Measurements from ENCODE around the gene FBXO47.
"Not testable (repeated sequence)": the region's sequence is repeated elsewhere in the genome, so short reads cannot be mapped to it uniquely, and the experiment has no call there.

The FBXO47 gene

GRCh38 chr17:38921756-38922411 is 45.3 kb downstream of the FBXO47 start:
- no peak for DNase-seq

- DNase-seq, result no peak
These were observed 46.6 kb downstream of the FBXO47 start for GRCh38 chr17:38920374-38921291.

- DNase-seq, result no peak
These were observed 47.7 kb downstream of the FBXO47 start for GRCh38 chr17:38919316-38920078.

DNA sequence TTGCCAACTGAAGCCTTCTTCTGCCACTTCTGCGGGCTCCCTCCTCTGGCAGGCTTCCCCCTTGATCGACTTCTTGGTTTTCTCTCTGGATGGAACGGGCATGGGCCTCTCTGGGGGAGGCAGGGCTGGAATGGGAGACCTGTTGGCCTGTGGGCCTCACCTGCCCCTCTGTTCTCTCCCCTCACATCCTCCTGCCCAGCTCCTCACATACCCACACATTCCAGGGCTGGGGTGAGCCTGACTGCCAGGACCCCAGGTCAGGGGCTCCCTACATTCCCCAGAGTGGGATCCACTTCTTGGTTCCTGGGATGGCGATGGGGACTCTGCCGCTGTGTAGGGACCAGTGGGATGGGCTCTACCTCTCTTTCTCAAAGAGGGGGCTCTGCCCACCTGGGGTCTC is 48.3 kb downstream of the FBXO47 start:
- DNase-seq, result no peak

DNA sequence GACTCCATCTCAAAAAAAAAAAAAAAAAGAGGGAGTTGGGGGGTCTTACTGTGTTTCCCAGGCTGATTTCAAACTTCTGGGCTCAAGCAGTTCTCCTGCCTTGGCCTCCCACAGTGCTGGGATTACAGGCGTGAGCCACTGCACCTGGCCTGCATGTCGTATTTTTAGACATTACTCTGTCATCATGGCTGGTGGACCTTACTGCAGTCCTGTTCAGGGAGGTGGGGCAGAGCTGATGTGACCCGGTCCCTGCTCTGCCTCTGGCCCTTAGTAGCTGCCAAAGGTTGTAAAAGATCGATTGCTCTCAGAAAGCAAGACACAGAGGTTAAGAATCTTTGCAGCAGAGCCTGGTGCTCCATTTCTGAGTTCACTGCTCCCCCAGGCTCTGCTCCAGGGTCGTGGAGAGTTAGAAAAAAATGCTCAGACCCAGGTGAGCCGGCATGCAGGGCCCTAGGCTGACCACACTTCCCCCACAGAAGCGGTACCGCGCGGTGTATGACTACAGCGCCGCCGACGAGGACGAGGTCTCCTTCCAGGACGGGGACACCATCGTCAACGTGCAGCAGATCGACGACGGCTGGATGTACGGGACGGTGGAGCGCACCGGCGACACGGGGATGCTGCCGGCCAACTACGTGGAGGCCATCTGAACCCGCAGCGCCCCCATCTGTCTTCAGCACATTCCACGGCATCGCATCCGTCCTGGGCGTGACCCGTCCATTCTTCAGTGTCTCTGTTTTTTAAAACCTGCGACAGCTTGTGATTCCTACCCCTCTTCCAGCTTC is 48.9 kb downstream of the FBXO47 start:
- no peak for DNase-seq

DNA sequence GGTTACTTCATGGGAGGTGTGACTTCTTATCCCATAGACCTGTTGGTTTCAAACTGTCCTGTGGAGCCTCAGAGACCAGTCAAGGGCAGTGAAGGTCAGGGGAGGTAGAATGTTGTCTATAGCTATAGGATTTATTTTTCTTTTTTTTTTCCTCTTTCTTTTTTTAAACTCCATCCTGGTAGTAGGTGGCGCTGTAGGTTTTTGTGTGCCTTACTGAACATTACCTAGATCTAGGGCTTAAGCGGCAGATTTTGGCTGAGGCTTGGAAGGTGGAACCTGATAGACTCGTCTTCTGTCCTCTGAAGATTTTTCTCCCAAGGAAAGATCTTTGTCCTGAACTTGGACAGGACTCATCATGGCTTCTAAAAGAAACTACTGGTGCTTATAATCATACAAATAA is 49.9 kb downstream of the FBXO47 start:
- DNase-seq, result no peak

DNA sequence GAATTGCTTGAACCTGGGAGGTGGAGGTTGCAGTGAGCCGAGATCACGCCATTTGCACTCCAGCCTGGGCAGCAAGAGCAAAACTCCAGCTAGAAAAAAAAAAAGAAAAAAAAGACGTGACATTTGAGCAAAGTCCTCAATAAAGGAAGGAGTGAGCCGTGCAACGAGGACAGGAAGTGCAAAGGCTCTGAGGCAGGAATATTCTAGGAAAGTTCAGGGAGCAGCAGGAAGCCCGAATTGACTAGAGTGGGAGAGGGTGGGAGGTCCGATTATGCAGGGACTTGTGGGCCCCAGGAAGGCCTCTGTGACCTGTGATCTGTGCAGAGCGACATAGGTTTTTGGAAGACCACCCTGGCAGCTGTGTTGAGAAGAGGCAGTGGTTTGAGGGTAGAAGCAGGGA is 50.4 kb downstream of the FBXO47 start:
- no peak for DNase-seq

- DNase-seq, result no peak
These were observed 51.6 kb downstream of the FBXO47 start for GRCh38 chr17:38915639-38915995.

DNA sequence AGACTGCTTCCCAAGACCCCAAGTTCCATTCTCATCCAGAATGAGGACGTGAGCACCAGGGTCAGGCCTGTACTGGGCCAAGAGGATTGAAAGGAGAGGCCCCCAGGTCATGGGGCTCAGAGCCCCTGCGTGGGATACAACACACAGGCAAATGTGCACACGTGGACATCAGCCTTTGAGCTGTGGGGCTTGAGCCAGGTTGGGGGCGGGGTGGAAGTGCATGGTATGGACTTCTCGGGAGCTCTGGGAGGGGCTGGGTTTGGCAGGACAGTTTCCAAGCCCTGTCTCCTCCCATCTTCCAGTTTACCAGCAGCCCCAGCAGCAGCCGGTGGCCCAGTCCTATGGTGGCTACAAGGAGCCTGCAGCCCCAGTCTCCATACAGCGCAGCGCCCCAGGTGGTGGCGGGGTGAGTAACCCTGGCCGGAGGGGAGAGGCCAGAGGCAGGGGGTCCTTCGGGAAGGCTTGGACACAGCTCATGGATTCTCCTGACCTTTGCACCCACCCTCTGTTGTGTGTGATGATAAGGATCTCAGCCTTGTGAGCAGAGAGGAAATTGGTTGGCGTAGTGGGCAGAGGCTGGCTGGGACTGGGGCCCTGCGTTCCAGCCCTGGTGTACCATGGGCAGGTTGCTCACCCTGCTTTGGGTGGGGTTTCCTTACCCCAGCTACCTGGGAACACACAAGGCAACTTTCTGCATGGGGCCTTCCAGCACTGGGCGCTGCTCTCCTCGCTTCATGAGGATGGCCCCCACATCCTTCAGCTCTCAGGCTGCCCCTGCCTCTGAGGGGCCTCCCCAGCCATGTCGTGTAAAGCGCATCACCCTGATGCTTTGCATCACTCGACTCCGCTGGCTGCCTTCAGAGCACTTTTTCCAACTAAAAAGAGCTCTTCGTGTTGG is 52.2 kb downstream of the FBXO47 start:
- DNase-seq, result no peak

DNA sequence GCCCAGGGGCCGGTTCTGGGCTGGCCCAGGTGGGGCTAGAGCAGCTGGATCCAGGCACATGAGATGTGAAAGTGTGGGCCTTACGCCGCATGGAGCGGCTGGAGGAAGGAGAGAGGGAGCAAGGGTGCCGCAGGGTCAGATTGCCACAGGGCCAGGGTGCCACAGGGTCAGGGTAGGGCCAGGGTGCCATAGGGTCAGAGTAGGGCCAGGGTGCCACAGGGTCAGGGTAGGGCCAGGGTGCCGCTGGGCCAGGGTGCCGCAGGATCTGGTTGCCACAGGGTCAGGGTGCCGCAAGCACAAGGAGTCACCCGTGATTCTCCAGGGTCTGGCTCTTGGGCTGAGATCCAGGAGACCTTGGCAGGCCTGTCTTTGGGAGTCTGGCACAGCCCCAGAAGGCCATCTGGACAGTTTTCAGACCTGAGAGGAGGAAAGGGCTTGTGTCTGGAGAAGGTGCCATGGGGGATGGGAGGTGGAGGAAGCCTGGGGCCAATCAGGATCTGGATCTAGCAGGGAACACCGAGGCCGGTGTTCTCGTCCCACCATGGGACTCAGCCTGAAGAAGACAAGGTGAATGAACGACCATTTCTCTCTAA is 54.9 kb downstream of the FBXO47 start:
- DNase-seq, result no peak

GRCh38 chr17:38911731-38912081 is 55.5 kb downstream of the FBXO47 start:
- DNase-seq, result not testable (repeated sequence)

DNA sequence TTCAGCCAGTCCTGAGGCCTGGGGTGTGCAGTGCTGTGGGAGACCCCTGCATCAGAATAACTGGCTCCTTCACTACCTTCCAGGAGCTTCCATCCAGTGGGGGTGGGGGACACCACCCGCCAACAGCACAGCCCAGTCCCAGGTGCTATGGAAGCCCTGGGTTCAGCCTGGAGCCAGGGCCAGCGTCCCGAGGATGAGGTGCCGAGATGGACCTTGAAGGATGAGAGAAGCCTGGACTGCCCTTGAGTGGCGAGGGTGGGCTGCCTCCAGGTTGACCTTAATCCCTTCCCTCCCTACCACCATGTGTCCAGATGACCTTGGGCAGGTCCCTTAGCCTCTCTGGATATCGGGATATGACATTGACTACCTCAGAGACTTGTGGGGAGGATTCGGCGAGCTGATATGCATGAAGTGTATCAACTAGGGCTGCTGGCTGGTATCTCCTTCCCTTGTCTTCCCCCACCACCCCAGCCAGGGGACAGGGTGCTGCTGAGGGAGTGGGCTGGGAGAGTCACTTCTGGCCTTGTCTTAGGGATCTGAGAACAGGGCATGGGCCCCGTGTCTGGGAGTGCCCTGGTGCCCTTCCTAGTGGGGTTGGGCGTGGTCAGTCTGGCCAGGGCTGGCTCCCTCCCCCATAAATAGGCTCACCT is 56.0 kb downstream of the FBXO47 start:
- no peak for DNase-seq

DNA sequence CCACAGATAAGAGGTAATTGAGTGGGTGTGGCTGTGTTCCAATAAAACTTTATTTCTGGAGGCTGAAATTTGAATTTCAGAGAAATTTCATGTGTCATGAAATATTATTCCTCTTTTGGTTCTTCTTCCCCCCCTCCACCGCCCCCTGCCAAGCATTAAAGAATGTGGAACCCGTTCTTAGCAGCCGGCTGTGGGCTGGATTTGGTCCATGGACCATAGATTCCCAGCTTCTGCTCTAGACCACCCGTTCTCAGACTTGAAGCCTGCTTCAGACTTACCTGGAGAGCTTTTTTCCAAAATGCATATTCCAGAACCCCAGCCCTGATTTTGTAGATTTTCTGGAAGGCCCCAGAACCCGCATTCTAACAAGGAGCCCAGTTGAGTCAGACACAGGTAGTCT is 56.9 kb downstream of the FBXO47 start:
- DNase-seq, result no peak

GRCh38 chr17:38908676-38909181 is 58.5 kb downstream of the FBXO47 start:
- no peak for DNase-seq

GRCh38 chr17:38907930-38908675 is 59.1 kb downstream of the FBXO47 start:
- DNase-seq, result no peak

DNA sequence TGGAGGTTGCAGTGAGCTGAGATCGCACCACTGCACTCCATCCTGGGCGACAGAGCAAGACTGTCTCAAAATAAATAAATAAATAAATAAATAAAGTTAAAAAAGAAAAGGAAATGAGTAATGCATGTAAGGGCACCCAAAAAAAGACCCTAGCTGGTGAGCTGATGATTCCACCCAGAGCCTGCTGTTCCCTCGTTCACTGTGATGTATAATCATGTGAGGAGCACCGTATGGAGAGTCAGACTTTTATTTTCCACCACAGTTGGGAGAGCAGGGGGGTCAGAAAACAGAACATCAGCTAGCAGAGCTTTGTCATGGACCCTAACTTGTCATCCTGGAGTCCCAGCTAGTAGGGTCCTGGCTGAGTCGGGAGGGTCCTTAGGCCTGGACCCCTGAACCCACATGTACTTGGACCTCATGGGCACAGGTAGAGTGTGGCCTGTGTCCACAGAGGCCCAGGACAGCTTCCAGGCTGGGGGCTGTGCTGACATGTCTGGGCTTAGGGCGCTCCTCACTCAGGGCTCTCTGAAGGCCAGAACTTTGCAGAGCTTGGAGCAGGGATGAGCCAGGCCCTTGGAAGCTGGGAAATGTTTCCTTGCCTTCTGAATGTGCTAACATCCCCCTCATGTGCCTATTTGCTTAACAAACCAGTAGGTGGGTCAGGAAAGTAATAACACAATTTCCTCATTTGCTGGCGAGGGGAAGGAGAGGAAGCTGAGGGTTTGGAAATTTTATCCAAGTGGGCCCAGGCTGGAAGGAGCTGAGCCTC is 60.6 kb downstream of the FBXO47 start:
- no peak for DNase-seq

GRCh38 chr17:38905375-38905774 is 61.8 kb downstream of the FBXO47 start:
- DNase-seq, result no peak

GRCh38 chr17:38904892-38905291 is 62.3 kb downstream of the FBXO47 start:
- DNase-seq, result no peak

- DNase-seq, result no peak
These were observed 63.8 kb downstream of the FBXO47 start for GRCh38 chr17:38903404-38903803.
